PFSK-1 (cell line): Measurements from ENCODE around the gene MARCHF9.

ENCODE experiments used
- SIN3A ChIP-seq: IDR thresholded peaks from 2 replicates; pipeline ENCODE4 v1.6.1; 2012; ENCODE audit warnings: mild to moderate bottlenecking, low read length, moderate library complexity, borderline replicate concordance; ENCODE audit not compliant: insufficient read depth
- TAF1 ChIP-seq: IDR thresholded peaks from 2 replicates; pipeline ENCODE4 v1.6.1; 2012; ENCODE audit warnings: low read length, control low read depth, borderline replicate concordance; ENCODE audit not compliant: insufficient read depth

- TF ChIP-seq TAF1, result no peak
- TF ChIP-seq SIN3A, result no peak
Observed at GRCh38 chr12:57727758-57728395, 27.0 kb upstream of the MARCHF9 start.
